GM12873 (cell line): Measurements from ENCODE around the gene GPC6.

ENCODE experiments used
- CTCF ChIP-seq: IDR thresholded peaks from 2 replicates; pipeline ENCODE4 v1.5.1; 2012; ENCODE audit warnings: low read depth, mild to moderate bottlenecking, moderate library complexity, low read length, control low read depth; ENCODE audit not compliant: insufficient read depth; ENCODE audit errors: missing control alignments

The GPC6 gene

GRCh38 chr13:93765062-93765461, 538.5 kb downstream of the GPC6 start:
- no peak for TF ChIP-seq CTCF

- TF ChIP-seq CTCF = no peak
Observed at GRCh38 chr13:93765811-93766210, 539.2 kb downstream of the GPC6 start.

GRCh38 chr13:93766719-93767118, 540.1 kb downstream of the GPC6 start:
- TF ChIP-seq CTCF = no peak

GRCh38 chr13:93767180-93767916, 540.7 kb downstream of the GPC6 start:
- no peak for TF ChIP-seq CTCF

- TF ChIP-seq CTCF = no peak
Observed at GRCh38 chr13:93767917-93768409, 541.4 kb downstream of the GPC6 start.

GRCh38 chr13:93769101-93769500, 542.5 kb downstream of the GPC6 start:
- no peak for TF ChIP-seq CTCF

- no peak for TF ChIP-seq CTCF
Observed at GRCh38 chr13:93769607-93770006, 543.0 kb downstream of the GPC6 start.
